Measurements from ENCODE around the gene IP6K1. TPM values are rescaled to one million over a fixed set of nuclear protein-coding genes. Genes with fewer than 3 reads are reported as not detected.

The IP6K1 gene
- total RNA-seq, 1 donor from 2014 or later = 37.7 TPM

GRCh38 chr3:49794926-49795905 is 8.9 kb upstream of the IP6K1 start:
- no peak for DNase-seq (ENCODE audit: low read depth)
- H3K27me3 ChIP-seq (ENCODE audit: control insufficient read depth, insufficient read depth, low read length) = no peaks in the 10 kb centered on the region
- no peak overlapping the region for H3K4me3 ChIP-seq (ENCODE audit: low read depth, low read length)
- TF ChIP-seq, protein P1, sequence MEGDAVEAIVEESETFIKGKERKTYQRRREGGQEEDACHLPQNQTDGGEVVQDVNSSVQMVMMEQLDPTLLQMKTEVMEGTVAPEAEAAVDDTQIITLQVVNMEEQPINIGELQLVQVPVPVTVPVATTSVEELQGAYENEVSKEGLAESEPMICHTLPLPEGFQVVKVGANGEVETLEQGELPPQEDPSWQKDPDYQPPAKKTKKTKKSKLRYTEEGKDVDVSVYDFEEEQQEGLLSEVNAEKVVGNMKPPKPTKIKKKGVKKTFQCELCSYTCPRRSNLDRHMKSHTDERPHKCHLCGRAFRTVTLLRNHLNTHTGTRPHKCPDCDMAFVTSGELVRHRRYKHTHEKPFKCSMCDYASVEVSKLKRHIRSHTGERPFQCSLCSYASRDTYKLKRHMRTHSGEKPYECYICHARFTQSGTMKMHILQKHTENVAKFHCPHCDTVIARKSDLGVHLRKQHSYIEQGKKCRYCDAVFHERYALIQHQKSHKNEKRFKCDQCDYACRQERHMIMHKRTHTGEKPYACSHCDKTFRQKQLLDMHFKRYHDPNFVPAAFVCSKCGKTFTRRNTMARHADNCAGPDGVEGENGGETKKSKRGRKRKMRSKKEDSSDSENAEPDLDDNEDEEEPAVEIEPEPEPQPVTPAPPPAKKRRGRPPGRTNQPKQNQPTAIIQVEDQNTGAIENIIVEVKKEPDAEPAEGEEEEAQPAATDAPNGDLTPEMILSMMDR (IDR thresholded peaks at IDR 0.05; ENCODE audit: insufficient read depth, low read length, poor library complexity, severe bottlenecking) = no peak
- no peaks in the 10 kb centered on the region for H3K36me3 ChIP-seq (ENCODE audit: control insufficient read depth, insufficient read depth, low read length)

- H3K4me3 ChIP-seq (ENCODE audit: low read depth, low read length) = no peak overlapping the region
Measured at GRCh38 chr3:49794431-49794830, 8.1 kb upstream of the IP6K1 start.

GRCh38 chr3:49793486-49794085 is 7.2 kb upstream of the IP6K1 start:
- no peak for DNase-seq (ENCODE audit: low read depth)
- TF ChIP-seq, protein P1 (IDR thresholded peaks at IDR 0.05; ENCODE audit: insufficient read depth, low read length, poor library complexity, severe bottlenecking) = no peak
- no peaks in the 10 kb centered on the region for H3K36me3 ChIP-seq (ENCODE audit: control insufficient read depth, insufficient read depth, low read length)
- no peak overlapping the region for H3K4me3 ChIP-seq (ENCODE audit: low read depth, low read length)
- H3K27me3 ChIP-seq (ENCODE audit: control insufficient read depth, insufficient read depth, low read length) = no peaks in the 10 kb centered on the region

More at GRCh38 chr3:49794431-49794830, 8.1 kb upstream of the IP6K1 start:
- H3K27me3 ChIP-seq (ENCODE audit: control insufficient read depth, insufficient read depth, low read length) = no peaks in the 10 kb centered on the region
- no peaks in the 10 kb centered on the region for H3K36me3 ChIP-seq (ENCODE audit: control insufficient read depth, insufficient read depth, low read length)
- TF ChIP-seq, protein P1 (IDR thresholded peaks at IDR 0.05; ENCODE audit: insufficient read depth, low read length, poor library complexity, severe bottlenecking) = no peak
- DNase-seq (ENCODE audit: low read depth) = no peak

GRCh38 chr3:49792371-49793150 is 6.2 kb upstream of the IP6K1 start:
- TF ChIP-seq, protein P1 (IDR thresholded peaks at IDR 0.05; ENCODE audit: insufficient read depth, low read length, poor library complexity, severe bottlenecking) = no peak
- Histone ChIP-seq H3K36me3 (ENCODE audit: control insufficient read depth, insufficient read depth, low read length) (no peaks in the 10 kb centered on the region), H3K4me3 (ENCODE audit: low read depth, low read length) (no peak overlapping the region), H3K27me3 (ENCODE audit: control insufficient read depth, insufficient read depth, low read length) (no peaks in the 10 kb centered on the region)
- DNase-seq (ENCODE audit: low read depth) = no peak

- Histone ChIP-seq H3K27me3 (ENCODE audit: control insufficient read depth, insufficient read depth, low read length) (no peaks in the 10 kb centered on the region), H3K36me3 (ENCODE audit: control insufficient read depth, insufficient read depth, low read length) (no peaks in the 10 kb centered on the region), H3K4me3 (ENCODE audit: low read depth, low read length) (no peak overlapping the region)
- DNase-seq (ENCODE audit: low read depth) = no peak
- TF ChIP-seq, protein P1 (IDR thresholded peaks at IDR 0.05; ENCODE audit: insufficient read depth, low read length, poor library complexity, severe bottlenecking) = no peak
Measured at GRCh38 chr3:49791571-49791970, 5.2 kb upstream of the IP6K1 start.
